Panc1 (cell line): ENCODE results near the gene ZMAT5. TPM values are rescaled to one million over a fixed set of nuclear protein-coding genes. Genes with fewer than 3 reads are reported as not detected.

ENCODE experiments used
- ATAC-seq: fragments of 200-7000 bp; cut with Tn5 transposase; 2 replicates; pipeline ENCODE4 v1.9.1; 2020; ENCODE audit warnings: mild to moderate bottlenecking, moderate library complexity
- BruUV-seq: library from RNA; stranded (reverse); fragments of 400-500 nt; replicated peaks from 2 replicates; lab custom pipeline; 2021; lab: Mats Ljungman, UMichigan
- CTCF ChIA-PET: fragments of 300-600 bp; sonication (Branson Sonifier 250); formaldehyde crosslinking; loops from one replicate; lab custom pipeline; 2022; ENCODE audit warnings: antibody characterized with exemption; lab: Charles Lee
- POLR2A ChIA-PET: fragments of 300-600 bp; sonication (Branson Sonifier 250); formaldehyde crosslinking; loops from one replicate; lab custom pipeline; 2022; ENCODE audit warnings: antibody characterized with exemption; lab: Charles Lee
- DNase-seq: peaks from one replicate; pipeline ENCODE4 v3.0.0-alpha.2; 2010; ENCODE audit warnings: low read depth, low spot score
- H3K27ac ChIP-seq: 2 replicates; pipeline ENCODE4 v1.5.1; 2011; ENCODE audit warnings: mild to moderate bottlenecking, low read length, inconsistent platforms
- H3K27me3 ChIP-seq: fragments of 200-500 bp; sonication (Bioruptor generic); 2 replicates; pipeline ENCODE4 v1.6.0; 2014; ENCODE audit warnings: low read length, inconsistent platforms; ENCODE audit not compliant: control insufficient read depth, insufficient read depth
- H3K36me3 ChIP-seq: fragments of 200-500 bp; sonication (Bioruptor generic); 2 replicates; pipeline ENCODE4 v1.5.1; 2014; ENCODE audit warnings: inconsistent platforms, mild to moderate bottlenecking, low read length, moderate library complexity; ENCODE audit not compliant: control insufficient read depth, insufficient read depth
- H3K4me1 ChIP-seq: 2 replicates; pipeline ENCODE4 v1.5.1; 2011; ENCODE audit warnings: inconsistent platforms, mild to moderate bottlenecking, low read length, moderate library complexity; ENCODE audit not compliant: control insufficient read depth, insufficient read depth
- H3K4me3 ChIP-seq, 2 experiments: 2 replicates each; pipeline ENCODE4 v1.5.1; 2011 to 2012; ENCODE audit warnings: low read depth in 2 of 2, low read length in 2 of 2, mild to moderate bottlenecking in 2 of 2, inconsistent platforms in 1 of 2, moderate library complexity in 1 of 2
- H3K9me3 ChIP-seq: fragments of 200-500 bp; sonication (Bioruptor generic); 2 replicates; pipeline ENCODE4 v1.5.1; 2014; ENCODE audit warnings: low read depth, mild to moderate bottlenecking, inconsistent platforms, low read length, moderate library complexity; ENCODE audit not compliant: control insufficient read depth, insufficient read depth
- POLR2AphosphoS5 ChIP-seq: IDR thresholded peaks from 2 replicates; pipeline ENCODE4 v1.6.1; 2012; ENCODE audit warnings: mild to moderate bottlenecking, low read depth, low read length, moderate library complexity
- SIN3A ChIP-seq: IDR thresholded peaks from 2 replicates; pipeline ENCODE4 v1.6.1; 2012; ENCODE audit warnings: low read depth, mild to moderate bottlenecking, low read length, moderate library complexity, borderline replicate concordance; ENCODE audit not compliant: insufficient read depth
- TCF7L2 ChIP-seq: IDR thresholded peaks from 2 replicates; pipeline ENCODE4 v1.6.1; 2011; ENCODE audit warnings: mild to moderate bottlenecking, low read depth, low read length, inconsistent platforms
- in situ Hi-C: cut with HindIII; loops from 2 replicates; pipeline ENCODE4 v1.10.0; 2016; ENCODE audit warnings: low sequenced_read_pairs, low pct_unique_long_range_greater_than_20kb
- intact Hi-C: fragments of 100-400 bp; cut with micrococcal nuclease; formaldehyde crosslinking; loops from one replicate; pipeline ENCODE4 v1.10.0; 2022; ENCODE audit not compliant: unreplicated experiment
- total RNA-seq: library from RNA; stranded (reverse); gene quantifications from one replicate; pipeline ENCODE4 v1.2.1, GENCODE V29; 2021; ENCODE audit not compliant: unreplicated experiment
- TF ChIP-seq, protein P1 (sequence below), 2 experiments: IDR thresholded peaks; 2 replicates each; pipeline ENCODE4 v1.6.1; 2011 to 2012; ENCODE audit warnings: low read depth in 2 of 2, control low read depth in 1 of 2, low read length in 1 of 2, mild to moderate bottlenecking in 1 of 2, moderate library complexity in 1 of 2; ENCODE audit not compliant: insufficient read depth in 1 of 2
- TF ChIP-seq, protein P2 (sequence below): fragments of 450-650 bp; IDR thresholded peaks from 2 replicates; pipeline ENCODE4 v1.5.1; 2017; ENCODE audit warnings: mild to moderate bottlenecking

Gene ZMAT5
- total RNA-seq, 1 experiment from 2014 or later = 22.4 TPM

DNA sequence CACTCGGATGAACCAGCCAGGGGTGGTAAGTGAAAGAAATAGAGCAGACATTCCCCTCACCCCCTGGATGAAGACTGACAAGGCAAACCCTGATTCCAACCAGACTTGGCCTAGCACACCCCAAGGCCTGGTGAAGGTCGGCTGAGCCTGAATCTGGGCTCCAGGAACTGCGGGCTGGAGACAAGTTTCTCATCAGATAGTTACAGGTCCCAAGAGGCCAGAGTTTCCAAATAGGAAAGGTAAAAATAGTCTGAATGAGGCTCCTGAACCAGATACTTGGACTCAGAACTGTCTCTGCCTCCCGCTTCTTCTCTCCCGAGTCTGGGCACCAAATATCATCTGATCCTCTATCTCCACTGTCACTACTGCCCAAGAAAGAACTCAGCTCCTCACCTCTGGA, 7.8 kb downstream of the ZMAT5 start:
- ATAC-seq (no peak), DNase-seq (no peak)
- H3K36me3 ChIP-seq = no peaks in the 10 kb centered on the region
- CTCF ChIA-PET = no interaction called here
- H3K27ac ChIP-seq = no peak overlapping the region
- POLR2A ChIA-PET = no interaction called here
- intact Hi-C loops = no loop called here
- H3K9me3 ChIP-seq = no peaks in the 10 kb centered on the region
- no TSS peak for BruUV-seq
- H3K27me3 ChIP-seq = no peaks in the 10 kb centered on the region
- H3K4me3 ChIP-seq = no peak overlapping the region
- H3K4me1 ChIP-seq = 0 out of 2 replicates have a peak, but pooled peaks cover 2% of the 10 kb centered on the region
- in situ Hi-C loops = no loop called here
- TF ChIP-seq, protein P1, sequence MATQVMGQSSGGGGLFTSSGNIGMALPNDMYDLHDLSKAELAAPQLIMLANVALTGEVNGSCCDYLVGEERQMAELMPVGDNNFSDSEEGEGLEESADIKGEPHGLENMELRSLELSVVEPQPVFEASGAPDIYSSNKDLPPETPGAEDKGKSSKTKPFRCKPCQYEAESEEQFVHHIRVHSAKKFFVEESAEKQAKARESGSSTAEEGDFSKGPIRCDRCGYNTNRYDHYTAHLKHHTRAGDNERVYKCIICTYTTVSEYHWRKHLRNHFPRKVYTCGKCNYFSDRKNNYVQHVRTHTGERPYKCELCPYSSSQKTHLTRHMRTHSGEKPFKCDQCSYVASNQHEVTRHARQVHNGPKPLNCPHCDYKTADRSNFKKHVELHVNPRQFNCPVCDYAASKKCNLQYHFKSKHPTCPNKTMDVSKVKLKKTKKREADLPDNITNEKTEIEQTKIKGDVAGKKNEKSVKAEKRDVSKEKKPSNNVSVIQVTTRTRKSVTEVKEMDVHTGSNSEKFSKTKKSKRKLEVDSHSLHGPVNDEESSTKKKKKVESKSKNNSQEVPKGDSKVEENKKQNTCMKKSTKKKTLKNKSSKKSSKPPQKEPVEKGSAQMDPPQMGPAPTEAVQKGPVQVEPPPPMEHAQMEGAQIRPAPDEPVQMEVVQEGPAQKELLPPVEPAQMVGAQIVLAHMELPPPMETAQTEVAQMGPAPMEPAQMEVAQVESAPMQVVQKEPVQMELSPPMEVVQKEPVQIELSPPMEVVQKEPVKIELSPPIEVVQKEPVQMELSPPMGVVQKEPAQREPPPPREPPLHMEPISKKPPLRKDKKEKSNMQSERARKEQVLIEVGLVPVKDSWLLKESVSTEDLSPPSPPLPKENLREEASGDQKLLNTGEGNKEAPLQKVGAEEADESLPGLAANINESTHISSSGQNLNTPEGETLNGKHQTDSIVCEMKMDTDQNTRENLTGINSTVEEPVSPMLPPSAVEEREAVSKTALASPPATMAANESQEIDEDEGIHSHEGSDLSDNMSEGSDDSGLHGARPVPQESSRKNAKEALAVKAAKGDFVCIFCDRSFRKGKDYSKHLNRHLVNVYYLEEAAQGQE (IDR thresholded peaks at IDR 0.05; ENCODE audit: insufficient read depth in 1 of 2, low read depth in 2 of 2, low read length in 1 of 2) = no peak
- TF ChIP-seq, protein P2, sequence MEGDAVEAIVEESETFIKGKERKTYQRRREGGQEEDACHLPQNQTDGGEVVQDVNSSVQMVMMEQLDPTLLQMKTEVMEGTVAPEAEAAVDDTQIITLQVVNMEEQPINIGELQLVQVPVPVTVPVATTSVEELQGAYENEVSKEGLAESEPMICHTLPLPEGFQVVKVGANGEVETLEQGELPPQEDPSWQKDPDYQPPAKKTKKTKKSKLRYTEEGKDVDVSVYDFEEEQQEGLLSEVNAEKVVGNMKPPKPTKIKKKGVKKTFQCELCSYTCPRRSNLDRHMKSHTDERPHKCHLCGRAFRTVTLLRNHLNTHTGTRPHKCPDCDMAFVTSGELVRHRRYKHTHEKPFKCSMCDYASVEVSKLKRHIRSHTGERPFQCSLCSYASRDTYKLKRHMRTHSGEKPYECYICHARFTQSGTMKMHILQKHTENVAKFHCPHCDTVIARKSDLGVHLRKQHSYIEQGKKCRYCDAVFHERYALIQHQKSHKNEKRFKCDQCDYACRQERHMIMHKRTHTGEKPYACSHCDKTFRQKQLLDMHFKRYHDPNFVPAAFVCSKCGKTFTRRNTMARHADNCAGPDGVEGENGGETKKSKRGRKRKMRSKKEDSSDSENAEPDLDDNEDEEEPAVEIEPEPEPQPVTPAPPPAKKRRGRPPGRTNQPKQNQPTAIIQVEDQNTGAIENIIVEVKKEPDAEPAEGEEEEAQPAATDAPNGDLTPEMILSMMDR = no peak
- no peak for TF ChIP-seq SIN3A
- TF ChIP-seq TCF7L2 = no peak
- no peak for TF ChIP-seq POLR2AphosphoS5

DNA sequence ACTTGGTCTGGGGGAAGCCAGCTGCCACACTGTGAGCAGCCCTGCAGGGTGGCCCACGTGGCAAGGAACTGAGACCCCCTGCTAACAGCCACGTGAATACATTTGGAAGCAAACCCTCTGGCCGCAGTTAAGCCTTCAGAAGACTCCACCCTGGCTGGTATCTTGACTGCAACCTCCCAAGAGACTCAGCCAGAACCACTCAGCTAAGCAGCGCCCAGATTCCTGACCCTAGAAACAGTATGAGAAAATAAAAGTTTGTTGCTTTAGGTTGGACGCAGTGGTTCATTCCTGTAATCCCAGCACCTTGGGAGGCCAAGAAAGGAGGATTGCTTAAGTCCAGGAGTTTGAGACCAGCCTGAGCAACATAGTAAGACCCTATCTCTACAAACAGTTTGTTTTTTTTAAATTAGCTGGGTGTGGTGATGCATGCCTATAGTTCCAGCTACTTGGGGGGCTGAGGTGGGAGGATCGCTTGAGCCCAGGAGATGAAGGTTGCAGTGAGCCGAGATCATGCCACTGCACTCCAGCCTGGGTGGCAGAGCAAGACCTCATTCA, 8.7 kb downstream of the ZMAT5 start:
- no peaks in the 10 kb centered on the region for H3K36me3 ChIP-seq
- ChIA-PET POLR2A (no interaction called here), CTCF (no interaction called here)
- in situ Hi-C loops = no loop called here
- H3K27me3 ChIP-seq = no peaks in the 10 kb centered on the region
- no peak overlapping the region for H3K27ac ChIP-seq
- no peaks in the 10 kb centered on the region for H3K9me3 ChIP-seq
- no peak overlapping the region for H3K4me3 ChIP-seq
- intact Hi-C loops = no loop called here
- TF ChIP-seq POLR2AphosphoS5 (no peak), SIN3A (no peak), TCF7L2 (no peak)
- TF ChIP-seq, protein P1 (IDR thresholded peaks at IDR 0.05; ENCODE audit: insufficient read depth in 1 of 2, low read depth in 2 of 2, low read length in 1 of 2) = no peak
- TF ChIP-seq, protein P2 = no peak
- no TSS peak for BruUV-seq
- 0 out of 2 replicates have a peak, but pooled peaks cover 2% of the 10 kb centered on the region for H3K4me1 ChIP-seq
- DNase-seq (no peak), ATAC-seq (no peak)
